Skeletal muscle cell (primary cell): Measurements from ENCODE around the gene LRP2.
"Not testable (repeated sequence)": the region's sequence is repeated elsewhere in the genome, so short reads cannot be mapped to it uniquely, and the experiment has no call there.

Source experiments
- DNase-seq: peaks from one replicate; pipeline ENCODE4 v3.0.0-alpha.2; 2010; ENCODE audit warnings: low read depth
- H3K4me3 ChIP-seq: 2 replicates; pipeline ENCODE4 v1.5.1; 2011; ENCODE audit warnings: low read depth, mild to moderate bottlenecking, control low read depth, low read length, moderate library complexity

LRP2 gene

DNA sequence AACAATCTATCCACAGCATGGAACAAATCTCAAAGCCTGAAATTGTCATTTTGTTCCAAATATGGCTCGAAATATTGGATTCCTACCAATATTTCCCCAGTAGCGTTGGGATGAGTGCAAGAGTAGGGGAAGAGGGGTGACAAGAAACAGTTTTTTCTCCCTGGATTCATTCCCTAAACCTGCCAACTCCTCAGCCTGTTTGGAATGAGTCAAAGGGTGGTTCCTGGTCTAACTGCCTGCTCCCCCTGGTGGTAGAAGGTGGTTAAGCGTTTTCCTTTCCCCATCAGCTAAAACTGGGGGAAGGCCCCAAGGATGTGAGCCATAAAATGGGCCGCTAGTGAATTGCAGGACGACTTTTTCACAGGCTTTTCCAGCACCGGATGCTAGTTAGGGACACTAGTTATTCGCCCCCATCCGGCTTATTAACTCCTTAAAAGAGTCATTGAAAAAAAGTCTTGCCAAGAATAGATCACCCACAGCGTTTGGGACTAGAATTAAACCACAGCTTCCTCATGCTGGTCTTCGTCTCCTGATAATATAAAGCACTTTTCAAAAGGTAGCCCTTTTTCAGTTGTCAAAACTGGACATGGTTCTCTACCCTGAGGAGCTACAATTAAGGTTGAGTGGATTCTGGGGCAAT lies 220.5 kb downstream of the LRP2 start:
- no peak overlapping the region for H3K4me3 ChIP-seq
- peak; percentile 19 for DNase-seq

DNA sequence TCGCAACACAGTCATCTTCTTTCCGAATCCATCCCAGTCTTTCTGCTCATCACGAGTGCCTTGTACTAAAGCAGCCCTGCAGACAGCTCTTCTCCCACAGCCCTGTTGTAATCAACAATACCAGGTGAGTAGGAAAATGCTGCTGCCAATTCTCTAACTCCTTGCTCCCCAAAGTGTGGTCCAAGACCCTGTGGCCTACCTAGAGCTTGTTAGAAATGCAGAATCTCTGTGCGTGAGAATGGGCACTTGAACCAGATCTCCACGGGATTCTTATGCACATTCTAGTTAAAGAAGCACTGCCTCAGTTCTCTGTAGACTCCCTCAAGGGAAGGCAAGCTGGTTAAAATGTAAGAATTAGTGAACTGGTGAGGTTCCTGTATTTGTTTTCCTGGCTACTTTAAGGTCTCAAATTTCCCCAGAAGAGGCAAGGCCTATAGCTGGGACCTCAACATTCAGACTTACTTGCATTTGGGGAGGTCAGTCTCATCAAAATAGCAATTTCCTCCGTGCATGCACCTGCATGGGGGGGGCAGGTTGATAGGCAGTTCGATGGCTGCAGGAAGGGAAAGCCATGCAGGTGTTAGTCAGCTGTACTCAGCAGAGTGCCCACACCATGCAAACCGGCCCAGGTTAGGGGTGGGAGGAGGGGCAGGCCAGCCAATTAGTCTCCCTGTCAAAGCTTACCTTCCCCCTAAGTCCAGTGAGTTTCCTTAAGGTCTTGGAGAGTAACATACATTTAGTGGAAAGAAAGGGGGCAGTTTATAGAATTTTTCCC lies 222.2 kb downstream of the LRP2 start:
- no peak overlapping the region for H3K4me3 ChIP-seq
- no peak for DNase-seq

DNA sequence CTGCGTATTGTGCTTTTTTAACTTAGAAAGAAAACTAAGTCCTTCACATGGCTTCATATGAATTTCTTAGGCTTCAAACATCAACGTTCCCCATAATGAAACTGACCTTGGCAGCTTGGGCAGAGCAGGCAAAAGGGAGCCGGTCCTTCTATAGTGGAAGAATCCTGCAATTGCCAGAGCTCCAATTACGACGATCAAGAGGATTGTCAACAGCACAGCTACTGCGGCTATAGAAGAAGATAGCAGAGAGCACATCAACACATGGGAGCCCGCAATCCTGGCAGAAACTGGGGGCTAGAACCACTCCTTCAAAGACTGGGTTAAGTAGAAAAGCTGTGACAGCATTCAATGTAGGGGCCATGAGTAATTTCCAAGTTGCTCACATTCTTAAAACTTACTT lies 223.2 kb downstream of the LRP2 start:
- no peak for DNase-seq
- no peak overlapping the region for H3K4me3 ChIP-seq

DNA sequence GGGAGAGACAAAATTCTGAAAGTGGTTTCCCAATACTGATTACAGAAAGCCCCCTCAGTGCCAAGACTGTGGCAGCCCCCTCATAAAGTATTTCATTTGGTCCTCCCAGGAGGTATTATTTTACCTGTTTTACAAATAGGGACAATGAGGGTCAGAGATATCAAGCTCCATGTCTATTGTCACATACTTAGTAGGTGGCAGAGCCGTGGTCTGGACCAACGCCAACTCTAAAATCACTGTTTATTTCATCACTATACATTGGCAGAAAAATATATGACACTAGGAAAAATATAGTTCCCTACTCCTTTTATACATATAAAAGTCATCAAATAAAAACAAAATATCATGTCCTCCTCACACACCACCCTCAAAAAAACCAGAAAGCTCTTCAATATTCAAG lies 224.4 kb downstream of the LRP2 start:
- DNase-seq, result no peak
- H3K4me3 ChIP-seq, result no peak overlapping the region

DNA sequence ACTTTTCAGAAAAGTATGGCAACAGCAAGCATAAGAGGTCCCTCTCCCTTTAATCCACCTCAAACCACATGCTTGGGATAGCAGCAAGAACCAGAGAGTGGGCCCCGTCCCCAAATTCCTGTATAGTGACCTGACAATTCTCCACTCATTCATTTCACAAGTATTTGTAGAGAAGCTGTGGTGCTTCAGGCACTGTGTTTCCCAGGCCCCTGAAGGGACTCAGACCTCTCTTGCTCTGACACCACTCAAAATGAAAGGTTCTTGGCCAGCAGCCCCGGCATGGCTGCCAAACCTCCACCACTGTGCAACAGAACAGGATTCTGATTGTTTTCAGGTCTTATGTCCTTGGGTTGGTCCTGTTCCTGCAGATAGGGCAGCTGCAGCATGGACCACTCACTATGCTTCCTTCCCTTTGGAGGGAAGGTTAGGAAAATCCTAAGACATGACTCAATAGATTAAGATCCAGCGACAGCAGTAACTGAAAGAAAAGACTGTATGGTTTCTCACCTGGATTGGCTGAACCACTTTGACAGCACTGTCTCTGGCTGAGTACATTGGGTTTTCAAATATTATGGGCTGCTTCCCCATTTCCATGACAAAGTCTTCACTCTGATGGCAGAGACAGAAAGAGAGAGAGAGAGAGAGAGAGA lies 225.3 kb downstream of the LRP2 start:
- no peak overlapping the region for H3K4me3 ChIP-seq
- DNase-seq, result no peak

DNA sequence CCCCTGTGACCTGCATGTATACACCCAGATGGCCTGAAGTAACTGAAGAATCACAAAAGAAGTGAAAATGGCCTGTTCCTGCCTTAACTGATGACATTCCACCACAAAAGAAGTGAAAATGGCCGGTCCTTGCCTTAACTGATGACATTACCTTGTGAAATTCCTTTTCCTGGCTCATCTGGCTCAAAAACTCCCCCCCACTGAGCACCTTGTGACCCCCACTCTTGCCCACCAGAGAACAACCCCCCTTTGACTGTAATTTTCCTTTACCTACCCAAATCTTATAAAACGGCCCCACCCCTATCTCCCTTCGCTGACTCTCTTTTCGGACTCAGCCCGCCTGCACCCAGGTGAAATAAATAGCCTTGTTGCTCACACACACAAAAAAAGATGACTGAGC lies 225.9 kb downstream of the LRP2 start:
- not testable (repeated sequence) for H3K4me3 ChIP-seq, DNase-seq

DNA sequence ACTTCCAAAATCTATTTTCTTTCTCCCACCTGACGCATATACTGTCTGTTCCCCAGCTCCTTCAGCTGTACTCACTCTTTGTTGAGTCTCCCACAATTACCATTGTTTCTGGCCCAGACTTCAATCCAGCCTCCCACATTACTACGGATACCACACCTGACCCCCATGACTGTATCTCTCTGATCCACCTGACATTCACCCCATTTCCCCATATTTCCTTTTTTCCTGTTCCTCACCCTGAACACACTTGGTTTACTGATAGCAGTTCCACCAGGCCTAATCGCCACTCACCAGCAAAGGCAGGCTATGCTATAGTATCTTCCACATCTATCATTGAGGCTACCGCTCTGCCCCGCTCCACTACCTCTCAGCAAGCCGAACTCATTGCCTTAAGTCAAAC lies 228.1 kb downstream of the LRP2 start:
- not testable (repeated sequence) for DNase-seq

DNA sequence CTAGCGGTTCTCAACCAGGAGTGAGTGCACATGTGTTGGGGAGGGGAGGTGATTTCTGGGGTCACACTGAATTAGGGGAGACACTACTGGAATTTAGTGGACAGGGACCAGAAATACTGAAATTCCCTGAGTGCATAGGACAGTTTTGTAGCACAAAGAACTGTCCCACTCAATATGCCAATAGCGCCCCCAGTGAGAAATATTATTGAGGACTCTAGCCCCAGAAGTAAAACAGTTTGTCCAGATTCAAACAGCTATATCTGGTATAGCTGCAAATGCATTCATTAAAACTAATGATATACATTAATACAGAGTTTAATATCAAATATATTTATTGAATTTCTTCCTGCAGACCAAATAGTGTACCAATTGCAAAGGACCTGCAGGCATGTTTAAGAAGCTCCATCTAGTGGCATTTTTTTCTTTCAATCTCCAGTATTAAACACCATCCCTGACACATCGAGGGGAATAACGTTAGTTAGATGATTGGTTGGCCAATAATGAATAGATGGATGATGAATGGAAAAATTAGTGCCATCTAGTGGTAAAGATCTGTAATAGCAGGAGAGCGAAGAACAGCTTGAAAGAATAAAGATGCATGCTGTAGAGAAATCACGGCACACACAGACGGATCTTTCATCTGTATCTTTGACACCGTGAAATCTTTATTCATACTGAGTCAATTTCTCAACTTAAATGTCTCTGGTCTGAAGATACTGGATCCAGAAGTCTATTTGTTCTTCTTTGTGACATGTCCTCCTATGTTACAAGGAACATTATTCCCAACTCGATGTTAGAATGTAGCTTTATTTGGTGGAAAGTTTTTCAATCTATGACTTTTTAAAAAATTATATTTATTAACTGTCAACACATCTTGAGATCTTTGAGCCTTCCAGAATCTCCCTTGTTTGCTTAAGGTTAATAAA lies 230.5 kb downstream of the LRP2 start:
- DNase-seq, result no peak
- H3K4me3 ChIP-seq, result no peak overlapping the region

More for the DNA sequence above, 228.1 kb downstream of the LRP2 start:
- not testable (repeated sequence) for H3K4me3 ChIP-seq

DNA sequence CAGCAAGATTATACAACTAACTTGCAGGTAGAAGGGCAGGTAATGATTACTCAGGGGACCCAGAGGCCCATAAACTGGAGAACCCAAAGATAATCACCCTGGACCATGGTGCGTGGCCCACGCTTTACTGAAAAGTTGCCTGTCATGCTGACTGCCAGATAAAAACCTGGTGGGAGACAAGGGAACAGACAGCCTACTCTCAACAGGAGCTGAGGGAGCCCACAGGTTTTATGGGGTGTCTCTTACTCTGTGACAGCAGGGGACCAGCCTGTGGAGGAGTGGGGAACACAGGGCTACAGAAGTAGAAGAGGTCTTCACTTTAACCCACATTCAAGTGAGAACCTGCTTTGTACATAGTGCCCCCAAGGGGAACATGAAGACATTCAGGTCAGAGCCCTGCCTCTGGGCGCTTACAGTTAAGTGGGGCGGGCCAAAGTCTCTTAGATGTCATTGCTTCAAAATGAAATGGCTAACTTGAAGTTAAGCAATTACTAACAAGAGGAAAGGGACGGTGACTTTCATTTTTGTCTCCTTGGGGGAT lies 232.6 kb downstream of the LRP2 start:
- DNase-seq, result no peak
- no peak overlapping the region for H3K4me3 ChIP-seq

DNA sequence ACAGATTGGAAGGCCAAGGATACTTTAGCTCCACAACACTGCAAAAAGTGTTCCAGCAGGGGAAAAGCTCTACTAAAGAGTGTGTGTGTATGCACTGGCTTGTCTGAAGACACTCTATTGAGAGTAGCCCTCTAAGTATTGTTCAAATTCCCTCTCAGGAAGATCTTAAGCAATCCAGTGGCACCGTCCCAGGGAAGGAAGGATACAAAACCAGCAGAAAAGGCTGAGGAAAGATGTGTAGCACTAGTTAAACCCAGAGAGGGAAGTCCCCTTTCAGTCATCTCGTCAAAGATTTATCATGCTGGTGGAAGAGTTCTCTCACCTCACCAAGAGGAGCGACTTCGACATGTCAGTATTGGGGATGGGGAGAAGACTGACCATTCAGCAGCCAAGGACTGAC lies 242.5 kb downstream of the LRP2 start:
- no peak overlapping the region for H3K4me3 ChIP-seq
- no peak for DNase-seq

DNA sequence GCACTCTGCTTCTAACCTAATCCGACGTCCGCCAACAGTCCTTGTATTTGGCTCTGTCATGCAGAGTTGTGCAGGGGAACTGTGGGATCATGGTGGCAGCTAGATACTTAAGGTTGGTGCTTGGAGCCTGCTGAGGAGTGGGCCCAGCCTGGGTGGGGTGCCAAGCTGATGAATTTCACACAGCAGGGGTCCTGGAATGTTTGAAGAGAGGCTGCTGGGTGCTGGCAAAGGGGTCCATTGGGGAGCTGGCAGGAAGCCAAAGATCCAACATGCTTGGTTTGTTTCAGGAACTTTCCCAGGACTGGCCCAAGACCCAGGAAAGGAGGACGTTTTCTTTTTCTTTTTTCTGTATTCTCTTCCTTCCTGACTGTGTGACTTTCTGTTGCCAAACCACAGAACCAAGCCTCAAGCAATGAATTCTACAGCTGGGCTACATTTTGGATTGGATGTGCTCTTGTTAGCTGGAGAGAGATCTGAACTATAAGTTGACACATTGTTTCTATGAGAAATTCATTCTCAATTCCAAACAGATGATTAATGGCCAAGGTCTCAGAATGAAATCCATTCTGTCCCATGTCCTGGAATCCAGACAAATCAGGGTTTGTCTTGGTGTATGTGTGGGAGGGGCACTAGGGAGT lies 243.1 kb downstream of the LRP2 start:
- no peak overlapping the region for H3K4me3 ChIP-seq
- no peak for DNase-seq

DNA sequence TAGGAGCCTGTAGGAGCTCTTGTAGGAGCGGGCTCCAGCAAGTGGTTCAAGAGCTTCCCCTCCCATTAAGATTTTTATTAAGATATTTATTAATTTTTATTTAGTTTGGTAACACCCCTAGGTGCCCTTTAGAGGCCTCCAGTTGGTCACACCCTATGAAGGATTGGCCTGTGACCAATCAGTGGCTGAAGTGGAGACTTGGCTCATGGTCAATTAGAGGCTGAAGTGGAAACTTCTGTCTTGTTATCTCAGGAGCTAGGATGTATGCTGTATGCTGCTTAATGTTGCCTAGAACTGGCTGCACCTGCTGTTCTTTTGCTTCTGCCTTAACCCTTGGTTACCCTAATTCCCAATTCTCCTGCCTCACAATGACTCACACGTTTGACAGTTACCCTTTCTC lies 244.3 kb downstream of the LRP2 start:
- DNase-seq, result no peak

DNA sequence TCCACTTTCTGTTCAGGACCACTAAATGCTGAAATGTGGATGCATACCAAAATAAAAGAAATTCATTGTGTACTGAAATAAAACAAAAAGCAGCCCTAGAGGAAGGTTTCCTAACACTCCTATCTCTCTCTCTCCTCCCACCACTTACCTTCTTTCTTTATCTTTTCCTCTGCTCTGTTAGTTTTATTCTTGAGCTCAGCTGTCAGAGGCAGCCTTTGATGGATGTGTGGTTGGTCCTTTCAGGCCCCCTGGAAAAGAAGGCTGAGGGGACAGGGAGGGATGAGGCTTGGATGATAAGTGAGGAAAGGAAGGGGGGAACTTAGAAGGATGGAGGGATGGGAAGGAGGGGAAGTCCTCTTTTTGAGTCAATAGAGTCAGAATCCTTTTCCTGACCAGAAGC lies 245.3 kb downstream of the LRP2 start:
- DNase-seq, result no peak
- no peak overlapping the region for H3K4me3 ChIP-seq

More for the DNA sequence above, 244.3 kb downstream of the LRP2 start:
- no peak overlapping the region for H3K4me3 ChIP-seq

DNA sequence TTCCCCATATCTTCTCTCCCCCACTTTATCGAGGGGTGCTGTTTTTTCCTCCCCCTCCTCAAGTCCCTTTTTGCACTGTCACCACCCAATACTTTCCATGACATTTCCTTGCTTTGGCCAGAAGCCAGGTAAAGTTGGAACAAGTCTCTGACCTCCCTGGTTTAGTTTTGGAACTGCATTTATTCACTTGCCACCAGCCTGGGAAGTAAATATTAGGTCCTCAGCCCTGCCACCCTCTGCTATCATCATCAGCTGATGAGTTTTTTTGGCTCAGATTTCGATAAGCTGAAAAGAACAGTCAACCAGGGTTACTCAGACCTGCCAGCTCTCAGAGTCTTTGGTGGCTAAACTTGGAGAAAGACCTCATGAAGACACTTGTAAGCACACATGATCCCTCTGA lies 246.0 kb downstream of the LRP2 start:
- no peak for DNase-seq
- no peak overlapping the region for H3K4me3 ChIP-seq

DNA sequence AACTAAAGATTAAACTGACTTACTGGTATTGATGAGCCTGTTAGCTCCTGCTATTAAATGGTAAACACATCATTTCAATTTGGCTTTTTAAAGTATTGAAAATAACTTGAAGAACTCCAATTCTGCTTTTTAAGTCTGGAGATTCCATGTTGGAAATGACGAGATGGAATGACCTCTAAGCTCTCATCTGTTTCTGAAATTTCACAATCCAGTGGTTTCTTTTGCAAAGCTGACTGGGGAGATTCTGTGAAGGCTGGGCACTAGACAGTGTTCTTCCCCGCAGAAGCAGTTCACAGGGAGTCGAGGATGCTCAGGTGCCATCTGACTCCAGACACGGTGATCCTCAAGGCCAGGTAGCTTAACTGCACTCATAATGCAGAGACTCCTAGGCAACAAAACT lies 248.3 kb downstream of the LRP2 start:
- H3K4me3 ChIP-seq, result no peak overlapping the region
- no peak for DNase-seq

DNA sequence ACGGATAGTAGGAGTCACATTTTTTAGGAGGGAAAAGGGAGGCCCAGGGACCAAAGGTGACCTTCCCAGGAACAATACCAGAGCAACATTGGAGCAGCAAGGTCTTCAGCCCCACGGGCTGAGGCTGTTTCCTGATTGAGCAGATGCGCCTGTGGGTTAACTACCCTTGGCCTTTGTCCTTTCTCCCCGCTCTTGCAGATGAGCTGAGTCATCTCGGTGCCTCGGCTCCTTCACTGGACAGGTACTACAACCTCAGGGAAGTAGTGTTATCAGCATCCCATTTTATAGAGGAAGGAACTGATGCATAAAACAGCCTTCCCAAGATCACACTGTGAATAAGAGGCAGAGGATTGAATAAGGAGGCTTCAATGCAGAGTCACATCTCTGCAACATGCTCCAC lies 249.5 kb downstream of the LRP2 start:
- H3K4me3 ChIP-seq, result no peak overlapping the region
- no peak for DNase-seq

DNA sequence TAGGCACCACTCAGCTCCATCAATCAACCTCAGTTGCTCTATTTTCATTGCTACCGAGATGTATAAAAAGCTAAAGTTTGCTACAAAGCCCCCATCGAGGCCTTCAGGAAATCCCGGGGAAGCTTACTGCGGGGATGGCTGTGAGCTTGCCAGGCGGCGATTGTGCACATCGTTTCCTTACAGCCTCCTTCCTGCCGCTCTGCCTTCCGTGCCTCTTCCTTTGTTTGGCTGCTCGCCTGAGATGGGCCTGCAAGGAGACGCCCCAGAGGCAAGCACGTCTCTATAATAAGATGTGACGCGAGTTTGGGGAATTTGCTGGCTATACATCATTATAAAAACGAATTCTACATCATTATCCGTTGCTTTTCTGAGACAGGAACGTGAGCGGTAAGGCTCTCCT lies 251.4 kb downstream of the LRP2 start:
- no peak for DNase-seq
- H3K4me3 ChIP-seq, result no peak overlapping the region

DNA sequence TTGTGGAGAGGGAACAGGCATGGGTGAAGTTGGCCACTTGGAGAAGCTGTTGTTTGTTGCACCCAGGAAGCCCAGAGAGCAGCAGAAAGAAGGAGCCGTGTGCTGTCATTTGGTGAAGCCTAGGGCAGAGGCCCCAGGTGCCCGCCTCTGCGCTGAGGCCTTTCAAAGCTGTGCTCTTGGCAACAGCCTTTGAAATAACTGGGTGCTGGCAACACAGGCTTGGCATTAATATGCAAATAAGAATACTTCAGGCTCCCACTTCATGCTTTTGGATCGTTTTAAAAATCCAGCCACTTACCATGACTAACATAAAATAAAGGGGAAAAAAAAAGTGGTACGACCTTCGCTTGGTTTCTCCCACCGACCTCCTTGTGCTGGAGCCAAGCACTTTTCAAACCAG lies 251.9 kb downstream of the LRP2 start:
- H3K4me3 ChIP-seq, result no peak overlapping the region
- no peak for DNase-seq
